Astrocyte of the spinal cord (primary cell): Measurements from ENCODE around the gene CBFA2T3.
A peak's percentile ranks its signal among the peaks of the same experiment; 100 is the strongest.

ENCODE experiments used
- DNase-seq: peaks from one replicate; pipeline ENCODE4 v3.0.0; 2011; ENCODE audit warnings: low read depth, low spot score
- H3K4me3 ChIP-seq: 2 replicates; pipeline ENCODE4 v1.5.1; 2011; ENCODE audit warnings: low read depth, mild to moderate bottlenecking, low read length, moderate library complexity
- in situ Hi-C: cut with HindIII; loops from 2 replicates; pipeline ENCODE4 v1.10.0; 2017; ENCODE audit warnings: low sequenced_read_pairs
- TF ChIP-seq, protein P1 (sequence below): IDR thresholded peaks from 2 replicates; pipeline ENCODE4 v1.5.1; 2012; ENCODE audit warnings: low read depth, mild to moderate bottlenecking, low read length, inconsistent platforms

The CBFA2T3 gene

GRCh38 chr16:88941913-88942909, 34.8 kb downstream of the CBFA2T3 start:
- no peak overlapping the region for H3K4me3 ChIP-seq
- no peak for DNase-seq
- TF ChIP-seq, protein P1, sequence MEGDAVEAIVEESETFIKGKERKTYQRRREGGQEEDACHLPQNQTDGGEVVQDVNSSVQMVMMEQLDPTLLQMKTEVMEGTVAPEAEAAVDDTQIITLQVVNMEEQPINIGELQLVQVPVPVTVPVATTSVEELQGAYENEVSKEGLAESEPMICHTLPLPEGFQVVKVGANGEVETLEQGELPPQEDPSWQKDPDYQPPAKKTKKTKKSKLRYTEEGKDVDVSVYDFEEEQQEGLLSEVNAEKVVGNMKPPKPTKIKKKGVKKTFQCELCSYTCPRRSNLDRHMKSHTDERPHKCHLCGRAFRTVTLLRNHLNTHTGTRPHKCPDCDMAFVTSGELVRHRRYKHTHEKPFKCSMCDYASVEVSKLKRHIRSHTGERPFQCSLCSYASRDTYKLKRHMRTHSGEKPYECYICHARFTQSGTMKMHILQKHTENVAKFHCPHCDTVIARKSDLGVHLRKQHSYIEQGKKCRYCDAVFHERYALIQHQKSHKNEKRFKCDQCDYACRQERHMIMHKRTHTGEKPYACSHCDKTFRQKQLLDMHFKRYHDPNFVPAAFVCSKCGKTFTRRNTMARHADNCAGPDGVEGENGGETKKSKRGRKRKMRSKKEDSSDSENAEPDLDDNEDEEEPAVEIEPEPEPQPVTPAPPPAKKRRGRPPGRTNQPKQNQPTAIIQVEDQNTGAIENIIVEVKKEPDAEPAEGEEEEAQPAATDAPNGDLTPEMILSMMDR: peak; percentile 51
- in situ Hi-C loops: no loop called here

GRCh38 chr16:88940862-88941817, 35.9 kb downstream of the CBFA2T3 start:
- no peak for DNase-seq
- H3K4me3 ChIP-seq: no peak overlapping the region
- TF ChIP-seq, protein P1: no peak

DNA sequence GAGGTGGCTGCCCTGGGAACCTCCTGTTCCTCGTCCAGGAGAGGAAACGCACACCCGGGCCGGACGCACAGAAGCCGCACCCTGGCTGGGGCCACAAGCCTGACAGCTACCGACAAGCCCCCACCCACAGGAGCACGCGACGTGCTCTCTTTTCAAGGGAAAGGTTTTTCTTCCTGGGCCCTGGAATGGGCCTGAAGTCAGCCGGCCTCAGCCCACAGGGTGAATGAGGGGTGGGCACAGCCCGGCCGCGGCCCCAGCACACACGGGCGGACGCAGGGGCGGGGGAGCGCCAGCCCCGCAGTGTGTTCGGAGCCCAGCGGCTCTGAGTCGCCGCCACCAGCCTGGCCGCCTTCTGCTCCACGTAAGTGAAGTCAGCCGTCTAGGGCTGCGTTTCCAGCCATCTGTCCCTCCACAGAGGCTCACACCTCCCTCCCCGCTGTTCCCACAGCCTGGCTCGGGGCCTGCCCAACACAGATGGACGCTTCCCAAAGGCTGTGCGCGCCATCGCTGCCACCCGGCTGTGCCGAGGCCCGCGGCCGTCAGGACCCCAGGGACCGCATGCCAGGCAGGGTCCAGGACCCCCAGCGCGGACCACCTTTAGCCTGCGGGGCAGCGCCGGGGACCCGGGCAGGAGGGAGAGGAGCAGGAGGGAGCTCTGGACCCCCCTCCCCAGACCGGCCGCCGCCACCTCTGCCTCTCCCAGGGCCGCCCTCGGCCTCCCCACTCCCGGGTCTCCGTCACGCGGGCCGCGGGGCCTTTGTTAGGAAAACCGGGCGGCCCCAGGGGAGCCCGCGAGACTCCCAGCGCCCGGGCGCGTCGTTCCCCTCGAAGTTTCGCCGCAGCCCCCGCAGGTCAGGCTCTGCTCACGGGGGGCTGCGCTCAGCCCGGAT, 36.8 kb downstream of the CBFA2T3 start:
- TF ChIP-seq, protein P1: no peak
- in situ Hi-C loops: no loop called here
- DNase-seq: no peak
- no peak overlapping the region for H3K4me3 ChIP-seq

More at GRCh38 chr16:88940862-88941817, 35.9 kb downstream of the CBFA2T3 start:
- in situ Hi-C loops: no loop called here

DNA sequence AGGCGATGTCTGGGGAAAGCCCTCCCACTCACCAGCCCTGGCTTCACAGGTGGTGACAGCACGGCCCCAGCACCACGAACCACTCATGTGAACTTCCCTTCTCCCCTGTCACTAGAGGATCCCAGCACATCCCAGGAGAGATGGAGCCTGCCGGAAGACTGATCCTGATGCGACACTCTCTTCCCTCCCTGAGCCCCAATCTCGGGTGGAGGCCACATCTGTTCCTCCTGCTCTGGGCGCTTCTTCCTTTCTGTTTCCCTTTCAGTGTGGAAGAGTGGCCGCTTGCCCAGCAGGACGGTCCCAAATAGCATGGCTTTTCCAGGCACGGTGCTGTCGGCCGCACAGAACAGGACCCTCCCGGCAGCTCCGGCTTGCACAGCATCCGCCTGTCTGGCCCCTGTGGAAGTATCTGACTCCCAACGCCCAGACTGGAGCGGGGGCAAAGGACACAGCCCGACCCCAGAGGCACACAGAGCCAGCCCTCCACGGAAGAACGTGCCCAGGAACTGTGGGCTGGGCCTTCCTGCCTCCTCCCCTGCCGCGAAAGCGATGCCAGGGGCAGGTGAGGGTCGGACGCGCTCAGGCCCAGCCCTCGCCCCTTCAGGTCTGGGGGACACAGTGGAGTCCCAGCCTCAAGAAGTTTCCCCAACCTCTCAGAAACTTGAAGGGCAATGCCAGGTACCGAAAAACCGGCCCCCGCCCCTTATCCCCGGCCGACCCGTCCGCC, 37.6 kb downstream of the CBFA2T3 start:
- no peak for DNase-seq
- in situ Hi-C loops: no loop called here

DNA sequence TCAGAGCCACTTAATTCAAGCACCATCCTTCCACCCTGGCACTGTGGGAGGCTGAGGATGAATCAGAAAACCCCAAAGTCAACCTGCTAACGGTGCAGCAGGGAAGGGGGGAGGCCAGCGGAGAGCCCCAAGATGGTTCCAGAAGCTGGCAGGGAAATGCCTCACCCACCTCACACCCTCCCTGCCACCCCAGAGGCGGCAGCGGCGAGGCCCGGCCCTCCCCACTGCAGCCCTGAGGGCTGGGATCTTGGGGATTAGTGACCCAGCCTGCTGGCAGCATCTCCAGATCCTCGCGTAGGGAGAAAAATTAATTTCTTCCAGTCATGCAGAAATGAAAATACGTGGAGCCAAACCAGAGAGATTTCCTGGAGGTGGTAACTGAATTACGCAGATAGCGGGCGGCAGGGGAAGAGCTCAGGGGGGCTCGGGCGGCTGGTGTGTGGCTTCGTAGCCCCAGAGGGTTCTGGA, 38.2 kb downstream of the CBFA2T3 start:
- TF ChIP-seq, protein P1: no peak
- H3K4me3 ChIP-seq: no peak overlapping the region
- in situ Hi-C loops: no loop called here
- DNase-seq: no peak

More for the DNA sequence above, 37.6 kb downstream of the CBFA2T3 start:
- no peak overlapping the region for H3K4me3 ChIP-seq
- TF ChIP-seq, protein P1: no peak
